Chondrocyte (in vitro differentiated cells): ENCODE results near the gene XKRX. TPM values are rescaled to one million over a fixed set of nuclear protein-coding genes. Genes with fewer than 3 reads are reported as not detected.

Source experiments
- DNase-seq: peaks from one replicate; pipeline ENCODE4 v3.0.0; 2021; ENCODE audit warnings: mixed read lengths, low spot score
- H3K27ac Mint-ChIP-seq: one replicate; pipeline ENCODE4 v1.8.0; 2021; ENCODE audit warnings: mild to moderate bottlenecking, moderate library complexity, mixed read lengths; ENCODE audit not compliant: unreplicated experiment
- H3K27me3 Mint-ChIP-seq: 2 replicates; pipeline ENCODE4 v1.8.0; 2021; ENCODE audit warnings: low read depth, mixed read lengths
- H3K36me3 Mint-ChIP-seq: 2 replicates; pipeline ENCODE4 v1.8.0; 2021; ENCODE audit warnings: low read depth, mixed read lengths
- H3K4me1 Mint-ChIP-seq: 2 replicates; pipeline ENCODE4 v1.8.0; 2021; ENCODE audit warnings: low read depth, mild to moderate bottlenecking, mixed read lengths
- H3K4me3 Mint-ChIP-seq: one replicate; pipeline ENCODE4 v1.8.0; 2021; ENCODE audit warnings: mild to moderate bottlenecking, moderate library complexity, mixed read lengths; ENCODE audit not compliant: unreplicated experiment
- H3K9me3 Mint-ChIP-seq: 2 replicates; pipeline ENCODE4 v1.8.0; 2021; ENCODE audit warnings: low read depth, mixed read lengths
- CTCF ChIP-seq: fragments of 200-600 bp; sonication (generic); IDR thresholded peaks from 2 replicates; pipeline ENCODE4 v1.5.0; 2021; ENCODE audit warnings: antibody characterized with exemption, mild to moderate bottlenecking, moderate library complexity
- total RNA-seq: library from RNA; stranded (reverse); gene quantifications from 3 replicates; pipeline ENCODE4 v1.2.1, GENCODE V29; 2021

XKRX gene
- total RNA-seq, 1 donor from 2014 or later = not detected

DNA sequence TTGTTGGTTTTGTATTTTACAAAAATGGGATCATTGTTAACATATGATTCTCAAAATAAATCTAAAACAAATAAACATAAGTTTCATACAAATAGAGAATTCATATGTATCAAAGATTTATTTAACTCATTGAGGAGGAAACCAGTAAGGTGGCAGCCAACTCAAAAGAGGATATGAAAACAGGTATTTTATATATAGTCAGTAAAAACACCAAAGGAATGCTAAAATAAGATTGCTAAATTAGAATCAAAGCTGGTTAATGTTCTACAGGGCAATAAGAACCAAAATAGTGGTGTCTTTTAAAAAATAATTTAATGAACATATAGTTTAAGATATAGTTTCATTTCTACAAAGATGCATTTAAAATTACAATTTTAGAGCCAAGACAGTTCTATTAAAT lies 23.1 kb downstream of the XKRX start:
- TF ChIP-seq CTCF = no peak
- Mint-ChIP-seq H3K27me3 (peaks cover 3% of the 10 kb centered on the region), H3K4me3 (no peak overlapping the region), H3K9me3 (peaks cover 32% of the 10 kb centered on the region), H3K4me1 (no peaks in the 10 kb centered on the region), H3K27ac (no peak overlapping the region), H3K36me3 (no peaks in the 10 kb centered on the region)
- no peak for DNase-seq

DNA sequence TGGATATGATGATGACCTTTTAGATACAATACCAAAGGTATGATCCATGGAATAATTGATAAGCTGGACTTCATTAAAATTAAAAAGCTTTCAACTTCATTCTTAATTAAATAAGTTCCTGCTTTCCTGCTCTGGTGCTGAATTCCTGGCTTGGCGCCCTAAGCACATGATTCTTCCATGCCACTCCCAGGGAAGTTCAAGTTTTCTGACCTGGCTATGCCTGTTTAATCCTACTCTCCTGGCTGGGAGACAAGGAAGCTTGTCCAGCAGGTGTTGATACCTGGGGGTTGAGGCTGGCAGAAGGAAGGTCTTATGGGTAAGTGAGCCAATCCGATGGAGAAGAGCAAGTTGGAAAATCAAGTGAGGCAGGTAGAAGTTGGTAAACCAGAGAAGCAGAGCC lies 24.3 kb downstream of the XKRX start:
- Mint-ChIP-seq H3K9me3 (peaks cover 32% of the 10 kb centered on the region), H3K27me3 (peaks cover 3% of the 10 kb centered on the region), H3K36me3 (no peaks in the 10 kb centered on the region), H3K4me1 (no peaks in the 10 kb centered on the region), H3K4me3 (no peak overlapping the region), H3K27ac (no peak overlapping the region)
- no peak for TF ChIP-seq CTCF
- no peak for DNase-seq

DNA sequence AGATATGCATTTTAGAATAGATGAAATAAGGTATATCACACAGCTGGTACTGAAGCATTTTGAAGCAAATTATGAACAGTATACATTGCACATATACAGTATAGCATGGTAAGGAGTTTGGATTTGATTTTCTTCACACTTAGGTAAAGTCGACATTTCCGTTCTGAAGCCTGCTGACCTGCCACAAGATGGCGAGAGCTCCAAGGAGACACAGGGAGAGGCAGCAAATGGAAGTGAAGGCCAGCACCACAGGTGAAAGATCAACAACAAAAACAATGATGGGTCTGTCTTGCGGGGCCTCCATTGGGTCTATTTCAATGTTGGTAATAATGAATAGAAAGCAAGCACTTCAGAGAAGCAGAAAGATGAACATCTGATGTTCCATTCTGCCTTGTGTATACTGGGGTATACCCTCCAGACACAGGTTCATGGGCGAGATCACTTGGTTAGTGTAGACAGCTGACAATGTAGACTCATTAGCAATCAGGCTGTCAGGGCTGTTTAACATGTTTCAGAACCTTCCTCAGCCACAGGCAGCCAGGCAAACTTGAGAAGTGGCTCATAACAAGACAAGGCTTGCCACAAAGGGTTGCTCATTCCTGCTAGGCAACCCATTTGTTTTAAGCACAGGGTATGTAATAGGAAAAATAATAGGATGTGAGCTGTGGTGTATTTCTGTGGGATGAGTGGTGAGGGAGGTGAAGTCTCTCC lies 33.2 kb downstream of the XKRX start:
- Mint-ChIP-seq H3K9me3 (peaks cover 8% of the 10 kb centered on the region), H3K27me3 (no peaks in the 10 kb centered on the region), H3K4me1 (no peaks in the 10 kb centered on the region), H3K36me3 (no peaks in the 10 kb centered on the region), H3K27ac (no peak overlapping the region), H3K4me3 (no peak overlapping the region)
- no peak for DNase-seq
- peak; percentile 79 for TF ChIP-seq CTCF

- no peak for DNase-seq
- peaks cover 7% of the 10 kb centered on the region for H3K9me3 Mint-ChIP-seq
- no peaks in the 10 kb centered on the region for H3K36me3 Mint-ChIP-seq
- no peak for TF ChIP-seq CTCF
- no peak overlapping the region for H3K4me3 Mint-ChIP-seq
- H3K27me3 Mint-ChIP-seq = no peaks in the 10 kb centered on the region
- H3K27ac Mint-ChIP-seq = no peak overlapping the region
- no peaks in the 10 kb centered on the region for H3K4me1 Mint-ChIP-seq
Observed at GRCh38 chrX:100883654-100884053, 45.1 kb downstream of the XKRX start.

- H3K36me3 Mint-ChIP-seq = no peaks in the 10 kb centered on the region
- H3K4me1 Mint-ChIP-seq = no peaks in the 10 kb centered on the region
- H3K4me3 Mint-ChIP-seq = no peak overlapping the region
- peaks cover 12% of the 10 kb centered on the region for H3K9me3 Mint-ChIP-seq
- TF ChIP-seq CTCF = no peak
- no peak for DNase-seq
- no peak overlapping the region for H3K27ac Mint-ChIP-seq
- H3K27me3 Mint-ChIP-seq = no peaks in the 10 kb centered on the region
Observed at GRCh38 chrX:100880368-100880767, 48.3 kb downstream of the XKRX start.
